Endometrial microvascular endothelial cells (primary cell): ENCODE data around the gene KCNJ12. TPM values are rescaled to one million over a fixed set of nuclear protein-coding genes. Genes with fewer than 3 reads are reported as not detected.
"Not testable (repeated sequence)": the region's sequence is repeated elsewhere in the genome, so short reads cannot be mapped to it uniquely, and the experiment has no call there.

Experiments used
- in situ Hi-C: cut with HindIII; loops from 2 replicates; pipeline ENCODE4 v1.10.0; 2017; ENCODE audit warnings: low sequenced_read_pairs, low pct_unique_long_range_greater_than_20kb; ENCODE audit errors: inconsistent ontology term
- total RNA-seq: library from RNA; depleted of rRNA; stranded (reverse); fragments of >200 nt; gene quantifications from one replicate; pipeline ENCODE4 v1.2.3, GENCODE V29; 2015; ENCODE audit errors: inconsistent ontology term

KCNJ12 gene
- total RNA-seq, 1 donor from 2014 or later, result 0.46 TPM

DNA sequence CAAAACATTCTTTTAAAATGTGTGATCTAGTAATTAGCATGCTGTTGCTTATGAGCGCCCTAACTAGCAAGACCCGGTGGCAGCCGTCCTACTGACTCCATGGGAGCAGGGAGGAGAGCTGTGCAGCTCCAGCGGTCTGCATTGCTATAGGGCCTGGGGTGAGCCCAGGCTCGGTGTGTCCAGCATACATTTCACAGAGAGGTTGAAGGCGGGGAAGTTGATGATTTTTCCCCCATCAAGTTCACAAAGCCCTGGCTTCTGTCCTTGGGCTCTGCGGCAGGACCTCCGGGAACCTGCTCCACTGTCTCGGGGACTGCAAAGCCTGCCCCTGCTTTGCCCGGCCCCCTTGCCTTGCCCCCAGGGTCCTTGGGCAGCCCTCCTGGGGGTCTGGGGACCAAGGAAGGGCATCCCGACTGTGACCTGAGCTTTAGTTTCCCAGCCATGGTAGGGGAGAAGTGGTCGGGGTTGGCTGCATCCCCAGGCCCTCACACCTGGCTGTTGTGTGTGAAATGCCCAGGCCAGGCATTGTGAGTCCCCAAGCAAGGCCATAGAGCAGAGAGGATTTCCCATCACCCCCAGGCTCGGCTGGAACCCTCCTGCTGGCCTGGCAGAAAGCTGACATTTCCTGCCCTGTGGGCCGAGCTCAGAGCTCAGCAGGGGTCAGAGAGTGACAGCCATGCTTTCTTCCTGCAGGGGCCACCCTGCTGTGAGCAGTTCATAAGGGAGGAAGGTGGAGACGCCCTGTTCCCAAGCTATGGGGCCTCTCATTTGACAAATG lies 24.8 kb downstream of the KCNJ12 start:
- in situ Hi-C loops, result no loop called here

DNA sequence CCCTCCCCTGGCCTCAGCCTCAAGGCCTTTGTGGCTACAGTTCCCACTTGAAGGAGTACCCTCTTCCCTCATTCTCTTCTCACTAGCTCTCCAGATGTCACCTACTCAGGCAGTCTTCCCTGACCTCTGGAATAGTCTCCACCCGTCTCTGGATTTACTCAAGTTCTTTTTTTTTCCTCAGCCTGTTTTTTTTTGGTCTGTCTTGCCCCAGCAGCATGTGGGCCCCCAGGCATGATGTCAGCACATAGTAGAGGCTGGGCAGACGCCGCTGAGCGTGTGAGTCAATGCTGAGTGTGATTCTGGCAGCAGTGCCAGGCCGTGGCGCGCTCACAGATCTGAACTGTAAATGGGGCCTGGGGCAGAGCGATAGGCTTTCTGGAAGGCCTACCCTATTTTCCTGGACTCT lies 26.0 kb downstream of the KCNJ12 start:
- in situ Hi-C loops, result not testable (repeated sequence)

DNA sequence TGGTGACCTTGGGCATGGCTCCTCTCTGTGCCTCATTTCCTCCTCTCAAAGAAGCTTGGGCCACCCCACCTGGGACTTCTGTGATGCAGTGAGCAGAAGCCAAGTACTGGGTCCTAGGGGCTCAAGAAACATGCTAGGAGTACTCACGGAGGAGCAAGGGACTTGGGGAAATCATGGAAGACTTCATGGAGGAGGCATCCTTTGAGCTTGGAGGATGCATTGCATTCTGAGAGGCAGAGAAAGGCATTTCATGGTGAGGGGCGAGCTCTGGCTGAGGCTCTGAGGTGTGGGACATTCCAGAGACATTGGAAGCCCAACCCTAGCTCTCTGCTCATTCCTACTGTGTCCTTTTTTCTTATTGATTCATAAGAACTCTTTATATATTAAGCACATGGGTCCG lies 26.8 kb downstream of the KCNJ12 start:
- in situ Hi-C loops, result not testable (repeated sequence)

DNA sequence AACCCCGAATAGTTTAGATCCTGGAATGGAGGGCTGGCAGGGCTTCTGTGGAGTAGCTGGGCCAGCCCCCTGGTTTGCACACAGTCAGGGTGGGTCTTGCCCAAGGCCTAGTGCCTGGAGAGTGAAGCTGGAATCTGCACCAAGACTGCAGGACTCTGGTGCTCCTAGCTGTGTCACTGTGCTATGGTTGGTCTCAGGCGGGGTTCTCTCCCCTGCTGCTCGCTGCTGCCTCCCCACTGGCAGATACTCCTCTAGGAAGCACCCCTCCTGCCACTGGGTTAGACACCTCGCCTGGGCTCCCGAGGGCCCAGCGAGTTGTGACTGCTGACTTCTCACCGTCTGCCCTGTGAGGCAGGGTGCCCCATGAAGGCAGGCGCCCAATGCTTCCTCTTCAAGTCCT lies 27.9 kb downstream of the KCNJ12 start:
- in situ Hi-C loops, result not testable (repeated sequence)

DNA sequence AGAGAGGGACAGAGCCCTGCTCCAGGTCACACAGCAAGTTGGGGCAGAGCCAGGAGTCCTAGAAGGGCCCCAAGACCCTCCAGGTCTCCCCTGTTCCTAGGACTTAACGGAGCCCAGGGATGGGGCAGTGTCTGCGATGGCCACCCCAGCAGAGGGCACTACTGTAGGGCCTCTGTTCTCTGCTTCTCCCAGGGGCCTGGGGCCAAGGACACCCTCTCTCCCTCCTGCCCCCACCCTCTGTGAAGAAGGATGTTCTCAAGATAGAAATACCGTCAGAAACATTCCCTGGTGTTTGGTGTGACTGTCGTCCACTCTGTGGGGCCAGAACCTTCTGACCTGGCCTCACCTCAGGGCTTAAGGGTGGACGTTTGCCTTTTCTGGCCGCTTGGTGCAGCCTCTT lies 28.4 kb downstream of the KCNJ12 start:
- in situ Hi-C loops, result not testable (repeated sequence)

DNA sequence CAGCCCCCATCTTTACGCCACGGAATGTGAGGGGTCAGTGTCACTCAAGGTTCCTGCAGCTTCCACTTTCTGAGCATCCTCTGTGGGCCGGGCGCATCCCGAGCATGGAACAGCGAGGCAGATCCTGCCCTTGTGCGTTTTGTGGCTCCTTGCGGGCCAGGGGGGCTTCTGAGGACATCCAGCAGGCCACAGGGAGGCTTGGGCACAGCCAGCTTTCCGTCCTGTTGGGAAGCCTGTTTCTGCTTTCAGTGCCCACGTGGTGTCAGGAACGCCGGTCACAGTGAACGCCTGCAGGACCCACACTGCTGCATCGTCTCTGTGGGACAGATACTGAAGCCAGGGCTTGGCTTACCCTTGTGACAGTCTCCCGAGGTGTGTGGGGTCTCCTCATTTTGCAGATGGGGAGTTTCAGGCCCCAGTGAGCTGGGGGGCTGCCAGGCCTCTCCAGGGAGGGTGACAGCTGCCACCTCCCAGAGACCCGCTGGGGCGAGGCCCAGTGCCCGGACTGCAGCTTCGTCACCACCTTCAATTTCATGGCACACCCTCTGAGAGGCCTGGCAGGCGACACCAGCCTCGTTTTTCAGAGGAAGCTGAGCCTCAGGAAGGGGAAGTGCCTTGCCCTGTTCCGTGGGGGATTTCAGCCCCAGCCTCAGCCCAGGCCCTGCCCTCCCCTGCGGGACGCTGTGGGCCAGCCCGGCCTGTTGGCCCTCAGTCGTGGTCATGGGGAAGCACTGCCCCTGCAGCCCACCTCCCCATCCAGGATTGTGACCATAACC lies 29.0 kb downstream of the KCNJ12 start:
- in situ Hi-C loops, result not testable (repeated sequence)

DNA sequence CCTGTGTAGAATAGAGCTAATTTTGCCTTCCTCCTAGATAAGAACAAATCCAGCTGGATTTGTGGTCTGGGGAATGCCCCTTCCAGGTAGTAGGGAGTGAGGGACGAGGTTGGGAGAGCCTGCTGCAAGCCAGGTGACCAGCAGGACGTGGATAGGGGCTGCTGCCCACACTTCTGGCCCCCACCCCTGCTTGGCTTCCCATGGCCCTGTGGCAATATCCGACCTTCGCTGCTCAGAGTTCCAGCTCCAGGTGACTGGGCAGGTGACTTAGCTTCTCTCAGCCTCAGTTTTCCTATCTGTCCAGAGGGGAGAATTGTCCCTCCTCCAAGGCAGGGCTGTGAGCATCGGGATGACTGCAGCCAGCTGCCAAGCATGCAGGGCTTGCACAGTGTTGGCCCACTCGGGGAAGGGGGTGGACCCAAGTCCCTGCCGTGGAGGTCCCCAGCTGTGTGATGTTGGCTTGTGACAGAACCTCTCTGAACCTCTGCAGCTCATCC lies 29.8 kb downstream of the KCNJ12 start:
- in situ Hi-C loops, result not testable (repeated sequence)

DNA sequence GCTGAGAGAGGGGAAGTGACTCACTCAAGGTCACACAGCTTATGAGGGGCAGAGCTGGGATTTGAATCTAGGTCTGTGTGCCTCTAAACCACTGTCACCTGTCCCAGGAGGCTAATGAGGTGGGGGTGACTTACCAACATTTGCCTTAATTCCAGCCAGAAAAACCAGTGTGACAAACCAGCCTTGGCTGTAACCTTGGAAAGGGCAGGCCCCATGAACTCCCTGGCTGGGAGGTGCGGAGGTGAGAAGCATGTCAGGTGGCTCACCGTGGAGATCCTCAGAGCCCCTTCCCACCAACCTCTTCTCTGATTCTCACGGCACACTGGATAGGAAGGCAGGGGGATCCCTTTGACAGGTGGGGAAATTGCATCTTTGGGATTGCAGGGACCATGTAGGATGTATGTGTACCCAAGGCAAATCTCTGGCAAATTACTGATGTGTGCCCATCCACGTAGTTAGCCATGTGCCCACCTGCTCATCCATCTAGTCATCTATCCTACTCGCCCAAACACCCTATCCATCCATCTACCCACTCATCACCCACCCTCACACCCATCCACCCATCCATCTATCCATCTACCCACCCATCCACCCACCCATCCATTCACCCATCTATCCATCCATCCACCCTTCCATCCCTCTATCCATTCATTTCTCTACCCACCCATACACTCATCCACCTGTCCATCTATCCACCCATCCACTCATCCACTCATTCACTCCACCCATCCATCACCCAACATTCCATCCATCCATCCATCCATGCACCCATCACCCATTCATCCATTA lies 30.7 kb downstream of the KCNJ12 start:
- in situ Hi-C loops, result not testable (repeated sequence)

DNA sequence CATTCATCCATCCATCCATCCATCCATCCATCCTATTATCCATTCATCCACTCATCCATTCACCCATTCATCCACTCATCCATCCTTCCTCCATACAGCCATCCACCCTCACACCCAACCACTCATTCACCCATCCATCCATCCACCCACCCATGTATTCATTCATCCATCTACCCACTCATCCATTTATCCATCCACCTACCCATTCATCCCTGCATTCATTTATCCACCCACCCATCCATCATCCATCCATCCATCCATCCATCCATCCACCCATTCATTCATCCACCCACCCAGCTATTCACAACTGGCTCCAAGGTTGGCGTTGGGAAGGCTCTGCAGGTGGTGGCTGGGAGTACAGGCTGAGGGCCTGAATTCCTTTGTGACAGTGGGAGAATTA lies 31.6 kb downstream of the KCNJ12 start:
- in situ Hi-C loops, result not testable (repeated sequence)

DNA sequence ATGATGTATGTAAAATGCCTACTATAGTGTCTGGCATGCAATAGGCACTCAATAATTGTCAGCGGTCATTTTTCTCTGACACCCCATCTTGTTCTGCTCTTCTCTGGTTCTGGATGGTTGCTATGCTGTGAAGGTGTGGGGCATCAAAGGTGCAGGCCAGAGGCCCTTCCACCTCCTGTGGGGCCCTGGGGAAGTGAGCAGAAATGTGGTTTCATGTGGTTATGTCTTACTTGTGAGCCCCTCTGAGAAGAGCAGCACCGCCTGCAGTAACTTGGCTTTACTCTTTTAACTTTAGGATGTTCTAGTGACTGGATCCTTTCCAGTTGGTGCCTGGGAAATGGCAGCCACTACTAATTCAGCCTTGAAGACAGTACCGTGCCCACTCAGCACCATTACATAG lies 32.1 kb downstream of the KCNJ12 start:
- in situ Hi-C loops, result not testable (repeated sequence)

DNA sequence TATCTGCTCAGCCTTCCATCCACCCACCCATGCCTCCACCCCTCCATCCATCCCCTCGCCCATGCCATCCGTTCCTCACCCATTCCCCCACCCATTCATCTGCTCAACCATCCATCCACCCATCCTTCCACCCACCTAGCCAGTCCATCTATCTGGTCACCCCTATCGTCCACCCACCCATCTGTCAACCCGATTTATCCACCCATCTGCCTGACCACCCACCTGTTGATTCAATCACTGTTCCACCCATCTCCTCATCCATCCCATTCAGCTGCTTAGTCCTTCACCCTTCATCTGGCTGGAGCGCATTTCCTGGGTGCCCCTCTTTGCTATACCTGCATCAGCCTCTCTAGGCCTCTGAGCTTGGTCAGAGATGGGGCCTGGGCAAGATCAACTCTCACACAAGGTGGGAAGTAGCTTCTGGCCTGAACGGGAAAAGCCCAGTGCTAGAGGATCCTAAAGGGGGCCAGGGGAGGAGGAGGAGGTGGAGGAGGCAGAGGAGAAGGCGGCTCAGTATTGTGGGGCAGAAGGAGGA lies 32.7 kb downstream of the KCNJ12 start:
- in situ Hi-C loops, result not testable (repeated sequence)

DNA sequence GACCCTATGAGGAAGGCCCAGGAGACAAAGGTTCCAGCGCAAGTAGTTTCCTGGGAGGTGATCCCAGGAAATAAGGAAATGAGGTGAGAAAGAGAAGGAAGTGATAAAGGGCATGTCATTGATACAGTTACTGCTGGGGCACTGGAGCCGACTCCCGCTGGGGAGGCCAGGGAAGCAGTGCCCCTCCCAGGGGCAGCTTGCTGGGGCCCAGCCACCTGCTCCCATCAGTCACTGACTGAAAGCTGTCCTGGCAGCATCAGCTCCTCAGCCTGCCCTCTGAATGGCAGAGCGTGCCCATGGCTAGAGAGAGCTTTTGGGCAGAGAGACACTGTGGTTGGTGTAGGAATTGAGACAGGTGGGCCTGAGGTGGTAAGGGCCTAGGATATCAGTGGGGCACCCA lies 33.2 kb downstream of the KCNJ12 start:
- in situ Hi-C loops, result not testable (repeated sequence)

DNA sequence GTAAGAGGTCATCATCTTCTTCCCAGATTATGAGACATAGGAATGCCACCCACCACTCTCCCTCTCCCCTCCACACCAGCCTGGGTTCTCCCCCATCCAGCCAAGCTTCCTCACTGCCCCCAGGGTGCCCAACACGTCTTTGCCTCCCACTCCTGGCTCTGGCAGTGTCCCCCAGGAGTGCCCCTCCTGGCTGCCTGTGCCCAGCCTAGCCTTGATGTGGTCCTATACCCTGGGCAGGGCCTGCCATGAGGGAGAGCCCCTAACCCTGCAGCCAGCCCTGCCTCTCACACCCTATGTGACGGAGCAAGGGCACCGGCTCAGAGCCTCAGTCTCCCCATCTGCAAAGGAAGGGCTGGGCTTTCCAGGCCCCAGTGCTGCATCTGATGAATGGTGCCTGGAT lies 33.8 kb downstream of the KCNJ12 start:
- in situ Hi-C loops, result not testable (repeated sequence)

DNA sequence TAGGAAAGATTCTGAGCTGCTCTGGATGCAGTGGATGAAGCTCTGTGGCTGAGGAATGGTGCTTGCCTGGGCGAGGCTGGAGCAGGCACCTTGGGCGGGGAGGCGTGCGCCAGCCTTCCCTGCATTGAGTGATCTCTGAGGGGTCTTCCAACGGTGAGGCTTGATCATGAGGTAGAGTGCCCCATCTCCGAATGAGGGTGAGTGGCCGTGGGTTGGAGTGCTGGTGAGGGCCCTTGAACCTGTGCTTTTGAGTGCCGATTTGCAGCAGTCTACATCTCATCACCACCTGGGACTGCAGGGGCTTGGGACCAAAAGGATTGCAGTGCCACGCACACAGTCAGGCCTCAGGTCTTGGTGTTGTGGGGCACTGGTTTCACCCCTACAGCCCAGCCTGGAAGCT lies 34.2 kb downstream of the KCNJ12 start:
- in situ Hi-C loops, result not testable (repeated sequence)

DNA sequence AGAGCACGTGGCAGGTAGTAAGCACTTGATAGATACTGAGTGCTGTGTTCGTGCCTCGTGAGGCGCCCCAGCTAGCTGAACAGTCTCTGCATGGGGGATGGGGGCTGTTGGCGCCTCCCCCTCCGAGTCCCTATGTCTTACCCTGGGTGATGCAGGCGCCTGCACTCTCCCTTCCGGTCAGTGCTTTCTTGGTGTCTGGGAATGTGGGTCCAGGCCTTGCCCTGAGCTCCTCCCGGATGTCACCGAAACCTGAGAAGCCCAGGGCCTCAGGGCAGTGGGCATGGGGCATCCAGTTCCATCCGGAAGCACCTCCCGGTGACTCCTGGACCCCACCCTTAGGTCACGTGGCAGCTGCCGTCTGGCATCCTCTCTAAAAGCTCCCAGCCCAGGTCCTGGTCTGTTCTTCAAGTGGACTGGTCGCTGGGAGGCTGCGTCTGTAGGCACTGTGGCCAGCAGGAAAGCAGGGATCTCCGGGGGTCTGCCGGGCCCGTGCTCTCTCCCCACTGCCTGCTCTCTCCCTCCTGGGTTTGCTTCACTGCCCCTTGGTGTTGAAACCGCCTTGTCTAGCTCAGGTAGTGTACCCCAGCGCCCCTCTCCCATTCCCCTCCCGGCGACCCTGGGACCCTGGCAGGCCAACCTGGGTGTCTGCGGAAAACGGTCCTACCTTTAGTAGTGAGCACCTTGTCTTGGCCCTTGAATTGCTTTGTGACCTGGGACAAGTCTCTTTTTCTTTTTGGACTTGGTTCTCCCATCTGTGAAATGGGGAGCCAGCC lies 34.9 kb downstream of the KCNJ12 start:
- in situ Hi-C loops, result not testable (repeated sequence)

DNA sequence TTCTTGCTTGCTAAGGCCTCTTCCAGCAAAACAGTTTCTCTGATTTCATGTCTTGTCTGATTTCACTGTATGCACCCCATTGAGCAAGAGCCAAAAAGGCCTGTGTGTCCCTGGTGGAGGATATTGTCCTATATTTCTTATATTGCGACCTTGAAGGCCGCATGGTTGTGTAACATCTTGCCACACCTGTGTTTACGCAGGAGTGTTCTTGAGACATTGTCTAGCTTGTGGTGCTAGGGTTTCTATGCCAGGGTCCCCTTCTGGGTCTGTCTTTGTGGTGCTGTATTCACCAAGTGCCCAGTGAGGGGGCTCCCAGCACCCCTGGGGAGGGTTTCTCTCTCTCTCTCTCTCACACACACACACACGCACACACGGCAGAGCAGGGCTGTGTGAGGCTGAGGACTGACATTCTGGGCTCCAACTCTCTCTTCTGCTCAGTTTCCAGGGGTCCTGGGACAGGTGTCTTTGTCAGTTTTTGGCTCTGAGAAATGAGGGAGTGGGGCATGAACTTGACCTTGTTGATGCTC lies 35.6 kb downstream of the KCNJ12 start:
- in situ Hi-C loops, result not testable (repeated sequence)

DNA sequence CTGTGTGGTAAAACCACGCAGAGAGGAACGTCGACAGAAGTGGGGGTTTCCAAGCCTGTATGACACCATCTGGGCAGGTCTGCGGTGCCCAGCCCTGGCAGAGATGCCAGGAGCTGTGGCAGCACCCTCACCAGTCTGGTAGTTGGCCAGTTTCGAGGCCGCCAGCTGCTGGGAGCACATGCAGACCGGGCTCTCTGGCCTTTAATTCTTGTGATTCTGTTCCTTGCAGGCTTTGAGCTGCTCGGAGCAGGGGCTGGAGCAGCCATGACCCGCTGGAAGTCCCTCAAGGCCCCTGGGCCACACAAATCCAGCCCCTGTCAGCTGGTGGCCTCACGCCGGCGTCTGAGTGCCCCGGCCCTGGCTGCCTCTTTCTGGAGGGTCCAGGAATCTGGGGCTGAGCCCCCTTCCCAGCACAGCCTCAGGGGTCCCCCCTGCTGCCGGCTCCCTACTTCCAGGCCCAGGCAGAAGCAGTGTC lies 36.1 kb downstream of the KCNJ12 start:
- in situ Hi-C loops, result not testable (repeated sequence)
